Measurements from ENCODE around the gene MBD6.

Gene MBD6

GRCh38 chr12:57522011-57522886 is at the start of gene MBD6:
TSS of gene MBD6 (plus strand) at chr12:57522824. CDS start at chr12:57524304, 1,480 bp downstream.
- DNase-seq = peak; percentile 85 to 92

GRCh38 chr12:57473392-57473791 is 49.2 kb upstream of the MBD6 start:
- DNase-seq = no peak

GRCh38 chr12:57473886-57474285 is 48.7 kb upstream of the MBD6 start:
- DNase-seq = no peak

- no peak for DNase-seq
Measured at GRCh38 chr12:57474430-57474829, 48.2 kb upstream of the MBD6 start.

- no peak for DNase-seq
Measured at GRCh38 chr12:57474862-57475261, 47.8 kb upstream of the MBD6 start.

GRCh38 chr12:57475271-57476161 is 47.1 kb upstream of the MBD6 start:
- DNase-seq = no peak

GRCh38 chr12:57476162-57476992 is 46.2 kb upstream of the MBD6 start:
- peak in 1 of 2 donors; percentile 53 for DNase-seq

- DNase-seq = no peak
Measured at GRCh38 chr12:57476993-57477709, 45.5 kb upstream of the MBD6 start.

GRCh38 chr12:57477710-57478681 is 44.6 kb upstream of the MBD6 start:
- peak; percentile 60 to 63 for DNase-seq

GRCh38 chr12:57479043-57479375 is 43.6 kb upstream of the MBD6 start:
- no peak for DNase-seq

GRCh38 chr12:57479376-57480115 is 43.1 kb upstream of the MBD6 start, which contains the start of gene ARHGAP9:
TSS of gene ARHGAP9 (minus strand) at chr12:57479866. CDS start at chr12:57479406, 460 bp downstream.
- DNase-seq = no peak

GRCh38 chr12:57481671-57482070 is 41.0 kb upstream of the MBD6 start:
- DNase-seq = no peak

GRCh38 chr12:57483466-57483865 is 39.2 kb upstream of the MBD6 start:
- DNase-seq = no peak

GRCh38 chr12:57485695-57486094 is 36.9 kb upstream of the MBD6 start:
- no peak for DNase-seq

GRCh38 chr12:57487055-57487596 is 35.5 kb upstream of the MBD6 start:
- DNase-seq = no peak

- DNase-seq = peak; percentile 93 to 95
Measured at GRCh38 chr12:57487597-57488401, 34.8 kb upstream of the MBD6 start, which contains the start of gene MARS1. TSS of gene MARS1 (plus strand) at chr12:57488068. CDS start at chr12:57488091, 23 bp downstream.

GRCh38 chr12:57488402-57489156 is 34.0 kb upstream of the MBD6 start:
- DNase-seq = no peak

- no peak for DNase-seq
Measured at GRCh38 chr12:57489157-57489641, 33.4 kb upstream of the MBD6 start.
